Measurements from ENCODE around the gene DIDO1. TPM values are rescaled to one million over a fixed set of nuclear protein-coding genes. Genes with fewer than 3 reads are reported as not detected.

The DIDO1 gene
- total and polyA plus RNA-seq, 9 of the 15 experiments (the other 6 are each of a cell fraction or from before 2014, with no cell fraction given) = 4.4 to 46.8 (median 31.2) TPM

DNA sequence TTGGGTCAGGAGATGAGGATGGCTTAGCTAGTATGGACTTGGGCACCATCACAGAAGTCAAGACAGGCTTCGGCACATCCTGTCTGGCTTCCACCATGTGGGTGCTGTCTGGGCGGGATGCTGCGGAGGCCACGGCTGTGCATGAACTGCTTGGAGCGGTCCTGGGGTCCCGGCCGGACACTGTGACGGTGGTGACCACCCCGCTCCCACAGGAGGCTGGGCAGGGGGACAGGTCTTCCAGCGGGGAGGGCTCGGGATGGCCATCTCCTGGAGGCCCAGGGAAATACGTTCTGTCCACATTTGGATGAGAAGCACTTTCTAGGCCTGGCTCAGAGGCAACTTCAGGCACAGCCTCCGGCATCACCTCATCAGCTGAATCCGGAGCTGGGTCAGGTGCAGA is 32.6 kb downstream of the DIDO1 start (continued):
- TF ChIP-seq CTCFL (IDR thresholded peaks at IDR 0.05; ENCODE audit: borderline replicate concordance, insufficient read depth, low read depth, low read length, poor library complexity, severe bottlenecking) (no peak), MIER1 (IDR thresholded peaks at IDR 0.05; ENCODE audit: low read depth) (no peak), SUPT5H (IDR thresholded peaks at IDR 0.05) (no peak), ZFP1 (CRISPR knock-in tag; IDR thresholded peaks at IDR 0.05) (no peak), MBD2 (IDR thresholded peaks at IDR 0.05; ENCODE audit: borderline replicate concordance, low read depth) (no peak), SPI1 (IDR thresholded peaks at IDR 0.05; ENCODE audit: borderline replicate concordance, low read depth, low read length) (no peak)
- TF ChIP-seq, protein P1, sequence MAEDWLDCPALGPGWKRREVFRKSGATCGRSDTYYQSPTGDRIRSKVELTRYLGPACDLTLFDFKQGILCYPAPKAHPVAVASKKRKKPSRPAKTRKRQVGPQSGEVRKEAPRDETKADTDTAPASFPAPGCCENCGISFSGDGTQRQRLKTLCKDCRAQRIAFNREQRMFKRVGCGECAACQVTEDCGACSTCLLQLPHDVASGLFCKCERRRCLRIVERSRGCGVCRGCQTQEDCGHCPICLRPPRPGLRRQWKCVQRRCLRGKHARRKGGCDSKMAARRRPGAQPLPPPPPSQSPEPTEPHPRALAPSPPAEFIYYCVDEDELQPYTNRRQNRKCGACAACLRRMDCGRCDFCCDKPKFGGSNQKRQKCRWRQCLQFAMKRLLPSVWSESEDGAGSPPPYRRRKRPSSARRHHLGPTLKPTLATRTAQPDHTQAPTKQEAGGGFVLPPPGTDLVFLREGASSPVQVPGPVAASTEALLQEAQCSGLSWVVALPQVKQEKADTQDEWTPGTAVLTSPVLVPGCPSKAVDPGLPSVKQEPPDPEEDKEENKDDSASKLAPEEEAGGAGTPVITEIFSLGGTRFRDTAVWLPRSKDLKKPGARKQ (CRISPR knock-in tag; IDR thresholded peaks at IDR 0.05) = no peak

All from K562 (cell line).